WTC11 (cell line): ENCODE measurements around the gene SYCE1. TPM values are rescaled to one million over a fixed set of nuclear protein-coding genes. Genes with fewer than 3 reads are reported as not detected.
"Not testable (repeated sequence)": the region's sequence is repeated elsewhere in the genome, so short reads cannot be mapped to it uniquely, and the experiment has no call there.

ENCODE experiments used
- ATAC-seq: fragments of 200-7000 bp; cut with Tn5 transposase; 2 replicates; pipeline ENCODE4 v1.10.0; 2021; ENCODE audit warnings: mild to moderate bottlenecking, moderate library complexity
- CTCF ChIA-PET: fragments of 300-600 bp; sonication (Branson Sonifier 250); formaldehyde crosslinking; loops from one replicate; lab custom pipeline; 2021; ENCODE audit warnings: antibody characterized with exemption; lab: Charles Lee
- POLR2A ChIA-PET: fragments of 350-600 bp; sonication (Branson Sonifier 250); formaldehyde crosslinking; loops from one replicate; lab custom pipeline; 2021; ENCODE audit warnings: antibody characterized with exemption; lab: Charles Lee
- DNase-seq: peaks from one replicate; pipeline ENCODE4 v3.0.0; 2021; ENCODE audit warnings: low spot score
- H3K27ac Mint-ChIP-seq: 2 replicates; pipeline ENCODE4 v1.8.0; 2021; ENCODE audit warnings: mixed read lengths
- H3K27me3 Mint-ChIP-seq: 2 replicates; pipeline ENCODE4 v1.8.0; 2021; ENCODE audit warnings: low read depth, mild to moderate bottlenecking, moderate library complexity, mixed read lengths
- H3K36me3 Mint-ChIP-seq: 2 replicates; pipeline ENCODE4 v1.8.0; 2021; ENCODE audit warnings: mixed read lengths
- H3K4me1 Mint-ChIP-seq: 2 replicates; pipeline ENCODE4 v1.8.0; 2022; ENCODE audit warnings: mixed read lengths
- H3K4me3 Mint-ChIP-seq: 2 replicates; pipeline ENCODE4 v1.8.0; 2021; ENCODE audit warnings: mild to moderate bottlenecking, moderate library complexity, mixed read lengths
- H3K9me3 Mint-ChIP-seq: 2 replicates; pipeline ENCODE4 v1.8.0; 2021; ENCODE audit warnings: mixed read lengths
- AFF4 ChIP-seq: sonication (generic); formaldehyde crosslinking; IDR thresholded peaks from 2 replicates; pipeline ENCODE4 v1.8.1; 2023; ENCODE audit warnings: mild to moderate bottlenecking, missing genetic modification reagents, borderline replicate concordance
- ATF1 ChIP-seq: sonication (generic); formaldehyde crosslinking; IDR thresholded peaks from 2 replicates; pipeline ENCODE4 v1.8.1; 2023; ENCODE audit warnings: mild to moderate bottlenecking, moderate library complexity, missing genetic modification reagents
- E2F4 ChIP-seq: sonication (generic); formaldehyde crosslinking; IDR thresholded peaks from 2 replicates; pipeline ENCODE4 v1.8.1; 2022; ENCODE audit warnings: low read depth, mild to moderate bottlenecking, moderate library complexity, missing genetic modification reagents, borderline replicate concordance
- HMGXB4 ChIP-seq: sonication (generic); formaldehyde crosslinking; IDR thresholded peaks from 2 replicates; pipeline ENCODE4 v1.8.1; 2023; ENCODE audit warnings: mild to moderate bottlenecking, moderate library complexity, missing genetic modification reagents
- IRF2 ChIP-seq: sonication (generic); formaldehyde crosslinking; IDR thresholded peaks from 2 replicates; pipeline ENCODE4 v1.8.0; 2022; ENCODE audit warnings: low read depth, missing genetic modification reagents, borderline replicate concordance
- JUN ChIP-seq: sonication (generic); formaldehyde crosslinking; IDR thresholded peaks from 2 replicates; pipeline ENCODE4 v1.8.0; 2023; ENCODE audit warnings: mild to moderate bottlenecking, missing genetic modification reagents
- KAT7 ChIP-seq: sonication (generic); formaldehyde crosslinking; IDR thresholded peaks from 2 replicates; pipeline ENCODE4 v1.8.1; 2023; ENCODE audit warnings: missing genetic modification reagents, mild to moderate bottlenecking, borderline replicate concordance
- MLX ChIP-seq: sonication (generic); formaldehyde crosslinking; IDR thresholded peaks from 2 replicates; pipeline ENCODE4 v1.8.1; 2023; ENCODE audit warnings: mild to moderate bottlenecking, missing genetic modification reagents, moderate library complexity
- NR2C2 ChIP-seq: sonication (generic); formaldehyde crosslinking; IDR thresholded peaks from 2 replicates; pipeline ENCODE4 v1.8.0; 2022; ENCODE audit warnings: mild to moderate bottlenecking, missing genetic modification reagents
- NR3C1 ChIP-seq: sonication (generic); formaldehyde crosslinking; conservative IDR thresholded peaks from 2 replicates; pipeline ENCODE4 v1.8.1; 2023; ENCODE audit warnings: low read depth, mild to moderate bottlenecking, missing genetic modification reagents
- ZNF121 ChIP-seq: sonication (generic); formaldehyde crosslinking; IDR thresholded peaks from 2 replicates; pipeline ENCODE4 v1.8.0; 2023; ENCODE audit warnings: missing genetic modification reagents
- ZNF219 ChIP-seq: sonication (generic); formaldehyde crosslinking; IDR thresholded peaks from 2 replicates; pipeline ENCODE4 v1.8.0; 2023; ENCODE audit warnings: missing genetic modification reagents, mild to moderate bottlenecking, borderline replicate concordance
- ZNF532 ChIP-seq: fragments of 250-450 bp; sonication (Bioruptor Pico); IDR thresholded peaks from 2 replicates; pipeline ENCODE4 v1.9.0; 2021; ENCODE audit warnings: mild to moderate bottlenecking, borderline replicate concordance
- total RNA-seq: library from RNA; stranded (reverse); gene quantifications from 3 replicates; pipeline ENCODE4 v1.2.3, GENCODE V29; 2021
- TF ChIP-seq, protein P1 (sequence below): fragments of 250-450 bp; sonication (Bioruptor Pico); conservative IDR thresholded peaks from 2 replicates; pipeline ENCODE4 v1.9.0; 2021; ENCODE audit warnings: mild to moderate bottlenecking

The SYCE1 gene
- total RNA-seq, 1 experiment from 2014 or later: not detected

GRCh38 chr10:133554600-133554999, 10.8 kb downstream of the SYCE1 start (continued):
- no peak for TF ChIP-seq ZNF532
- no peak for TF ChIP-seq KAT7 (CRISPR knock-in tag)
- TF ChIP-seq ZNF219: no peak
- TF ChIP-seq HMGXB4: no peak

- H3K4me1 Mint-ChIP-seq: no peaks in the 10 kb centered on the region
- no peak for DNase-seq
- H3K27ac Mint-ChIP-seq: no peak overlapping the region
- TF ChIP-seq AFF4: no peak
- no peak for TF ChIP-seq MLX (CRISPR knock-in tag)
- TF ChIP-seq ATF1 (CRISPR knock-in tag): no peak
- TF ChIP-seq E2F4 (CRISPR knock-in tag): no peak
- TF ChIP-seq JUN (CRISPR knock-in tag): no peak
- TF ChIP-seq NR3C1 (CRISPR knock-in tag): no peak
- TF ChIP-seq NR2C2 (CRISPR knock-in tag): no peak
- TF ChIP-seq, protein P1, sequence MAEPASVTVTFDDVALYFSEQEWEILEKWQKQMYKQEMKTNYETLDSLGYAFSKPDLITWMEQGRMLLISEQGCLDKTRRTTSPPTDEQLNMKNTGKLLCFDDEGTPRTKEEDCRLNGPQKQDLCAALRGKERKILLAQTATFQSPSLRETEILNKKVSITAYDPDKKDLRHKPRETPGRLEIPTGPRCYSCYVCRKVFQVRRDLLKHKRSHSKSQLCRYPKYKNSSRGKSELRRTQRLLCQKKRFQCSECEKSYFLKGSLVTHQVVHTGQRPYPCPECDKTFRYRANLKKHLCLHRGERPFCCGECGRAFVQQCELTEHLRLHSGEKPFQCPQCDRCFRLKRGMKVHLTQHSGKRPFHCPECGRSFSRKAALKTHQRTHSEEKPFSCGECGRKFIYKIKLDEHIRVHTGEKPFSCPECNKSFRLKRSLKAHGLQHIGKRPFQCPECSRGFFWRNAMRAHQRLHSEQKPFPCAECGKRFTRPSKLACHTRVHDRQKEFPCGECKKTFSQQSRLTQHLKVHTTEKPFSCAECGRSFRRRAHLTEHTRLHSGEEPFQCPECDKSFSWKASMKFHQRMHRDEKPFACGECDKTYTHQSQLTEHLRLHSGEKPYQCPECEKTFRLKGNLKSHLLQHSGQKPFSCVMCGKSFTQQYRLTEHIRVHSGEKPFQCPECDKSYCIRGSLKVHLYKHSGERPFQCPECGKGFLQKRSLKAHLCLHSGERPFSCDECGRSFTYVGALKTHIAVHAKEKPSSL (CRISPR knock-in tag): no peak
- no peak for TF ChIP-seq ZNF121 (CRISPR knock-in tag)
- TF ChIP-seq IRF2 (CRISPR knock-in tag): no peak
- CTCF ChIA-PET: no interaction called here
- peaks cover 95% of the 10 kb centered on the region for H3K9me3 Mint-ChIP-seq
- H3K27me3 Mint-ChIP-seq: peaks cover 7% of the 10 kb centered on the region
- H3K36me3 Mint-ChIP-seq: peaks cover 78% of the 10 kb centered on the region
- H3K4me3 Mint-ChIP-seq: no peak overlapping the region
- ATAC-seq: no peak
- POLR2A ChIA-PET: no interaction called here
Measured at GRCh38 chr10:133544506-133544905, 20.9 kb downstream of the SYCE1 start.

- POLR2A ChIA-PET: not testable (repeated sequence)
Measured at GRCh38 chr10:133541441-133541975, 23.9 kb downstream of the SYCE1 start.

More at GRCh38 chr10:133541441-133541975, 23.9 kb downstream of the SYCE1 start:
- CTCF ChIA-PET, ATAC-seq, DNase-seq, H3K27me3 Mint-ChIP-seq, H3K27ac Mint-ChIP-seq, H3K4me3 Mint-ChIP-seq, H3K4me1 Mint-ChIP-seq: not testable (repeated sequence)
- H3K9me3 Mint-ChIP-seq: peaks cover 90% of the 10 kb centered on the region
- H3K36me3 Mint-ChIP-seq: peaks cover 65% of the 10 kb centered on the region
